H1 (cell line): ENCODE results near the gene SEMA3G. TPM values are rescaled to one million over a fixed set of nuclear protein-coding genes. Genes with fewer than 3 reads are reported as not detected.

Experiments
- ATF2 ChIP-seq: IDR thresholded peaks from 2 replicates; pipeline ENCODE4 v1.6.1; 2012; ENCODE audit warnings: low read length, inconsistent platforms
- ATF3 ChIP-seq: IDR thresholded peaks from 2 replicates; pipeline ENCODE4 v1.6.1; 2011; ENCODE audit warnings: low read depth, mild to moderate bottlenecking, low read length; ENCODE audit not compliant: insufficient read depth
- BRCA1 ChIP-seq: IDR thresholded peaks from 2 replicates; pipeline ENCODE4 v1.6.1; 2012; ENCODE audit warnings: low read depth, low read length, improper control_type of control experiment
- CHD1 ChIP-seq: IDR thresholded peaks from 2 replicates; pipeline ENCODE4 v1.6.1; 2012; ENCODE audit warnings: low read depth, low read length, improper control_type of control experiment
- CREB1 ChIP-seq: IDR thresholded peaks from 2 replicates; pipeline ENCODE4 v1.6.1; 2012; ENCODE audit warnings: inconsistent platforms
- CTCF ChIP-seq, 3 experiments: IDR thresholded peaks; 1 replicate in 2 of 3; 2 replicates in 1 of 3; pipeline versions ENCODE4 v1.5.1 to v1.6.1; 2011; ENCODE audit warnings: low read length in 3 of 3, mild to moderate bottlenecking in 3 of 3, inconsistent platforms in 2 of 3, low read depth in 1 of 3, moderate library complexity in 1 of 3; ENCODE audit not compliant: insufficient read depth in 1 of 3; ENCODE audit errors: control extremely low read depth in 1 of 3
- EP300 ChIP-seq, 2 experiments: IDR thresholded peaks; 1 replicate in 1 of 2; 2 replicates in 1 of 2; pipeline ENCODE4 v1.6.1; 2011 to 2012; ENCODE audit warnings: low read depth in 2 of 2, low read length in 2 of 2, mild to moderate bottlenecking in 2 of 2, borderline replicate concordance in 1 of 2, inconsistent platforms in 1 of 2, moderate library complexity in 1 of 2
- FOSL1 ChIP-seq: IDR thresholded peaks from 2 replicates; pipeline ENCODE4 v1.6.1; 2011; ENCODE audit warnings: mild to moderate bottlenecking, low read depth, low read length, moderate library complexity; ENCODE audit not compliant: insufficient read depth
- GTF2F1 ChIP-seq: IDR thresholded peaks from 2 replicates; pipeline ENCODE4 v1.6.1; 2012; ENCODE audit warnings: low read depth, low read length, improper control_type of control experiment, borderline replicate concordance
- MAX ChIP-seq: IDR thresholded peaks from 2 replicates; pipeline ENCODE4 v1.6.1; 2012; ENCODE audit warnings: inconsistent platforms
- PHF8 ChIP-seq: fragments of 200-600 bp; sonication (generic); conservative IDR thresholded peaks from 2 replicates; pipeline ENCODE4 v1.7.1; 2012; ENCODE audit warnings: low read depth, mild to moderate bottlenecking, inconsistent platforms, low read length, moderate library complexity
- POLR2AphosphoS5 ChIP-seq: IDR thresholded peaks from 2 replicates; pipeline ENCODE4 v1.6.1; 2011; ENCODE audit warnings: low read depth, low read length
- RAD21 ChIP-seq, 2 experiments: IDR thresholded peaks in 1 of 2; conservative IDR thresholded peaks in 1 of 2; 2 replicates each; pipeline ENCODE4 v1.6.1; 2011; ENCODE audit warnings: low read depth in 2 of 2, low read length in 2 of 2, improper control_type of control experiment in 1 of 2, inconsistent platforms in 1 of 2, mild to moderate bottlenecking in 1 of 2, moderate library complexity in 1 of 2
- SIN3A ChIP-seq, 2 experiments: IDR thresholded peaks in 1 of 2; conservative IDR thresholded peaks in 1 of 2; 2 replicates each; pipeline ENCODE4 v1.6.1; 2011 to 2012; ENCODE audit warnings: low read length in 2 of 2, improper control_type of control experiment in 1 of 2, low read depth in 1 of 2, mild to moderate bottlenecking in 1 of 2
- TAF1 ChIP-seq: IDR thresholded peaks from 2 replicates; pipeline ENCODE4 v1.6.1; 2011; ENCODE audit warnings: mild to moderate bottlenecking, low read depth, low read length
- TCF12 ChIP-seq: IDR thresholded peaks from 2 replicates; pipeline ENCODE4 v1.6.1; 2011; ENCODE audit warnings: low read depth, mild to moderate bottlenecking, low read length
- polyA plus RNA-seq, 7 experiments: library from polyadenylated mRNA; depleted of rRNA in 3 of 7; stranded (reverse) in 5 of 7; unstranded in 2 of 7; fragments of >200 nt in 5 of 7; fragments of 200-250 nt in 2 of 7; gene quantifications; 1 replicate in 5 of 7; 2 replicates in 1 of 7; 4 replicates in 1 of 7; pipeline versions ENCODE4 v1.2.1 to v1.2.3, GENCODE V29; 2011 to 2013; ENCODE audit warnings: missing spikeins in 2 of 7, mixed read lengths in 2 of 7
- total RNA-seq: library from RNA; stranded (reverse); fragmentation: NEBNext Ultra II Directional; extraction: Animal tissue kit (Norgen Biotek cat#: 25700); gene quantifications from 2 replicates; pipeline ENCODE4 v1.2.1, GENCODE V29; 2021

Gene SEMA3G
- total and polyA plus RNA-seq, 2 of the 8 experiments (the other 6 are each of a cell fraction or from before 2014, with no cell fraction given), result 0.95 to 1.5 TPM

GRCh38 chr3:52385157-52385556, 59.7 kb downstream of the SEMA3G start (continued):
- peak in 2 of 3 experiments; percentile 99 to 100; a peak in 3 of 4 replicates for TF ChIP-seq CTCF (IDR thresholded peaks at IDR 0.05; ENCODE audit: control extremely low read depth in 1 of 3, insufficient read depth in 1 of 3, low read depth in 1 of 3, low read length in 3 of 3)
- no peak for TF ChIP-seq TAF1
- no peak for TF ChIP-seq CHD1
- no peak for TF ChIP-seq FOSL1
- TF ChIP-seq EP300 (IDR thresholded peaks at IDR 0.05; ENCODE audit: borderline replicate concordance in 1 of 2, low read depth in 2 of 2, low read length in 2 of 2), result no peak
- TF ChIP-seq PHF8, result no peak
- no peak for TF ChIP-seq GTF2F1
- TF ChIP-seq ATF3, result no peak
- peak; percentile 20; the same call in 1 of the 2 replicates for TF ChIP-seq POLR2AphosphoS5
- TF ChIP-seq RAD21 (IDR thresholded peaks at IDR 0.05 in 1 of 2, conservative IDR thresholded peaks at IDR 0.05 in 1 of 2; ENCODE audit: low read depth in 2 of 2, low read length in 2 of 2), result peak; percentile 78 to 88
- TF ChIP-seq SIN3A (conservative IDR thresholded peaks at IDR 0.05 in 1 of 2, IDR thresholded peaks at IDR 0.05 in 1 of 2; ENCODE audit: low read depth in 1 of 2, low read length in 2 of 2), result 0 out of 4 replicates have a peak, but pooled peaks of 1 of the 2 experiments have one; percentile 41
- peak; percentile 66; the same call in 1 of the 2 replicates for TF ChIP-seq TCF12
- no peak for TF ChIP-seq ATF2
- peak; percentile 60 for TF ChIP-seq MAX
- TF ChIP-seq CREB1, result peak; percentile 41; the same call in 1 of the 2 replicates
- no peak for TF ChIP-seq BRCA1
